Choroid plexus epithelial cell (primary cell): ENCODE data around the gene HSP90AB1.

Experiments used
- DNase-seq: peaks from one replicate; pipeline ENCODE4 v3.0.0-alpha.2; 2010; ENCODE audit warnings: low read depth
- H3K4me3 ChIP-seq: 2 replicates; pipeline ENCODE4 v1.5.1; 2011; ENCODE audit warnings: low read depth, mild to moderate bottlenecking, control low read depth, low read length, moderate library complexity
- CTCF ChIP-seq: conservative IDR thresholded peaks from 2 replicates; pipeline ENCODE4 v1.5.1; 2011; ENCODE audit warnings: low read depth, mild to moderate bottlenecking, control low read depth, inconsistent platforms, low read length, moderate library complexity

HSP90AB1 gene

DNA sequence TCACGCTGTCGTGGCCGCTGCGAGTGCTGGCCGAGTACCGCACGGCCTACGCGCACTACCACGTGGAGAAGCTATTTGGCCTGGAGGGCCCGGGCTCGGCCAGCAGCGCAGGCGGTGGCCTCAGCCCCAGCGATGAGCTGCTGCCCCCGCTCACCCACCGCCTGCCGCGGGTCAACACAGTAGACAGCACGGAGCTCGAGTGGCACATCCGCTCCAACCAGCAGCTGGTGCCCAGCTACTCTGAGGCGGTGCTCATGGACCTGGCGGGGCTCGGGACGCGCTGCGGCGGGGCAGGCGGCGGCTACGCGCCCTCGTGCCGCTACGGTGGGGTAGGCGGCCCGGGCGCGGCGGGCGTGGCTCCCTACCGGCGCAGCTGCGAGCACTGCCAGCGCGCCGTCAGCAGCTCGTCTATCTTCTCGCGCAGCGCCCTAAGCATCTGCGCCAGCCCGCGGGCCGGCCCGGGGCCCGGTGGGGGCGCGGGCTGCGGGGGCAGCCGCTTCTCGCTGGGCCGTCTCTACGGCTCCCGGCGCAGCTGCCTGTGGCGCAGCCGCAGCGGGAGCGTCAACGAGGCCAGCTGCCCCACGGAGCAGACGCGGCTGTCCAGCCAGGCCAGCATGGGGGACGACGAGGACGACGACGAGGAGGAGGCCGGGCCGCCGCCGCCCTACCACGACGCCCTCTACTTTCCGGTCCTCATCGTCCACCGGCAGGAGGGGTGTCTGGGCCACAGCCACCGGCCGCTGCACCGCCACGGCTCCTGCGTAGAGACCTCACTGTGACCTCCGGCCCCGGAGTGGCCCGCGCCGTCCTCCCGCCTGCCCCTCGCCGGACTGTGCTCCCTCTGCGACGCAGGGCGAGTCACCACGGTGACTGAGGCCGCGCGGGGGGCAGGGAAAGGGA is 29.1 kb downstream of the HSP90AB1 start:
- H3K4me3 ChIP-seq, result no peak overlapping the region
- DNase-seq, result no peak

DNA sequence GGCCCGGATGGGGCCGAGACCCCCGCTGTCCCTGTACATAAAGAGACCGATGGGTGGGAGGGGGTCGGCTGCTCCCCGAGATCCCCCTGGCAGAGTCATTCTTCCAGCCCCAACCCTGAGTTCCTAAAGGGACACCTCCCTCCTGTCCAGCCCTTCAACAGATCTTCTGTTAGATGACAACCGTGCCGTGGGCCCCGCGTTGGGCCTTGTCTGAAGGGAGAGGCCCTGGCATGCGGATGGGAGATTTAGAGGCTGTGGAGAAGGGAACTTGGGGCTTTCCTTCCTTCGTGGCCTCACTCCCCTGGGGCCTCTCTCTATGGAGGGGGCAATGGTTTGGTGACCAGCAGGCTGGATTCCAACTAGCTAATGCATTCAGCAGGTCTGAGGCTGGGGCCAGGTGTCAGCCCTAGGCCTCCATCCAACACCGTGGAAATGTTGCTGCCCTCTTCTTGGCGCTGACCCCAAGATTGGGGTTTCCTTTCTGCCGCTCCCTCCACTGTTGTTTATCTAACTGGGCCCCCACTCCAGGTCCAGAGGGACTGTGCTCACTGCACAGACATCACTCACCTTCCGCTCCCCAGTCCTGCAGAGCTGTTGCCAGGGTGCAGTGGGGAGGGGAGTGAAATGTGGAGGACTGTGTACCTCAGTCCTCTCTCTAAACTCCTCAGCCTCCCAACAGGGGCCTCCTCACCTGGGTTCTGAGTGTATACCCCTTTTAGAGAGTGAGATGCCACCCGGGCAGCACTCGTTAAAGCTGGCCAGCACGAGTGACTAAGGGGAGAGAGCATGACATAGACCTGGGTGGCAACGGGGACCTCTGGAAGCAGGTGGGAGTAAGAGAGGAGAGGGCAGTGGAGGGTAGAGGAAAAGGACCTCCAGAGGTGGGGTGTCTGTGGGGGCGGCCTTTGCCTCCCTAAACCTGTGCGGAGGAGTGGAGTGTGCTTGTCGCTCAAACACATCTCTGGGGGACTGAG is 30.1 kb downstream of the HSP90AB1 start:
- H3K4me3 ChIP-seq, result no peak overlapping the region
- TF ChIP-seq CTCF, result no peak
- DNase-seq, result no peak

More for the DNA sequence above, 29.1 kb downstream of the HSP90AB1 start:
- no peak for TF ChIP-seq CTCF

GRCh38 chr6:44277763-44278162 is 30.9 kb downstream of the HSP90AB1 start:
- TF ChIP-seq CTCF, result no peak
- no peak for DNase-seq
- no peak overlapping the region for H3K4me3 ChIP-seq

- no peak overlapping the region for H3K4me3 ChIP-seq
- no peak for DNase-seq
- TF ChIP-seq CTCF, result no peak
Observed at GRCh38 chr6:44278315-44278714, 31.4 kb downstream of the HSP90AB1 start.

GRCh38 chr6:44278774-44279697 is 32.1 kb downstream of the HSP90AB1 start:
- no peak for DNase-seq
- H3K4me3 ChIP-seq, result no peak overlapping the region
- TF ChIP-seq CTCF, result no peak

- TF ChIP-seq CTCF, result no peak
- no peak for DNase-seq
- no peak overlapping the region for H3K4me3 ChIP-seq
Observed at GRCh38 chr6:44284121-44284520, 37.2 kb downstream of the HSP90AB1 start.
